ENCODE data around the gene PKDREJ. TPM values are rescaled to one million over a fixed set of nuclear protein-coding genes. Genes with fewer than 3 reads are reported as not detected.
A peak's percentile ranks its signal among the peaks of the same experiment; 100 is the strongest.

PKDREJ gene
- total RNA-seq, 2 experiments from 2014 or later, result not detected

- H3K27ac Mint-ChIP-seq, result no peak overlapping the region
- ATAC-seq, result no peak
- CTCF ChIA-PET, result interaction anchor here (0.6 kb wide), 1 partner anchor 130 kb away, joined by 3 read pairs; no protein-coding TSS in a partner anchor
- no peak overlapping the region for H3K4me3 Mint-ChIP-seq
- no peaks in the 10 kb centered on the region for H3K27me3 Mint-ChIP-seq
- no peaks in the 10 kb centered on the region for H3K9me3 Mint-ChIP-seq (ENCODE audit: low read depth)
- peaks cover 26% of the 10 kb centered on the region for H3K4me1 Mint-ChIP-seq
- peaks cover 25% of the 10 kb centered on the region for H3K36me3 Mint-ChIP-seq
- no peak for DNase-seq
These were observed 25.6 kb downstream of the PKDREJ start for GRCh38 chr22:46237453-46238124.

- ATAC-seq (no peak), DNase-seq (no peak)
- Mint-ChIP-seq H3K27me3 (no peaks in the 10 kb centered on the region), H3K9me3 (ENCODE audit: low read depth) (no peaks in the 10 kb centered on the region), H3K36me3 (peaks cover 24% of the 10 kb centered on the region), H3K4me1 (peaks cover 12% of the 10 kb centered on the region), H3K4me3 (no peak overlapping the region), H3K27ac (no peak overlapping the region)
- CTCF ChIA-PET, result no interaction called here
These were observed 28.2 kb downstream of the PKDREJ start for GRCh38 chr22:46234969-46235368.

- no peaks in the 10 kb centered on the region for H3K27me3 Mint-ChIP-seq
- H3K4me3 Mint-ChIP-seq, result no peak overlapping the region
- CTCF ChIA-PET, result no interaction called here
- H3K4me1 Mint-ChIP-seq, result no peaks in the 10 kb centered on the region
- peaks cover 15% of the 10 kb centered on the region for H3K36me3 Mint-ChIP-seq
- DNase-seq (no peak), ATAC-seq (no peak)
- no peak overlapping the region for H3K27ac Mint-ChIP-seq
- H3K9me3 Mint-ChIP-seq (ENCODE audit: low read depth), result no peaks in the 10 kb centered on the region
These were observed 29.9 kb downstream of the PKDREJ start for GRCh38 chr22:46233231-46233630.

GRCh38 chr22:46230262-46230901 lies 32.8 kb downstream of the PKDREJ start:
- Mint-ChIP-seq H3K4me1 (no peaks in the 10 kb centered on the region), H3K27ac (no peak overlapping the region), H3K9me3 (ENCODE audit: low read depth) (no peaks in the 10 kb centered on the region), H3K27me3 (no peaks in the 10 kb centered on the region), H3K36me3 (peaks cover 6% of the 10 kb centered on the region), H3K4me3 (no peak overlapping the region)
- DNase-seq, result no peak
- no peak for ATAC-seq
- CTCF ChIA-PET, result interaction anchor here (1.2 kb wide), 1 partner anchor 9 kb away, joined by 4 read pairs; no protein-coding TSS in a partner anchor

- ATAC-seq, result no peak
- no peak for DNase-seq
- H3K4me1 Mint-ChIP-seq, result no peaks in the 10 kb centered on the region
- H3K27ac Mint-ChIP-seq, result no peak overlapping the region
- no peaks in the 10 kb centered on the region for H3K27me3 Mint-ChIP-seq
- peaks cover 6% of the 10 kb centered on the region for H3K36me3 Mint-ChIP-seq
- H3K9me3 Mint-ChIP-seq (ENCODE audit: low read depth), result no peaks in the 10 kb centered on the region
- no peak overlapping the region for H3K4me3 Mint-ChIP-seq
- CTCF ChIA-PET, result interaction anchor here (1.2 kb wide), 1 partner anchor 9 kb away, joined by 4 read pairs; no protein-coding TSS in a partner anchor
These were observed 33.4 kb downstream of the PKDREJ start for GRCh38 chr22:46229701-46230100.

GRCh38 chr22:46226577-46226976 lies 36.6 kb downstream of the PKDREJ start:
- no peak overlapping the region for H3K4me3 Mint-ChIP-seq
- ATAC-seq (no peak), DNase-seq (no peak)
- no peaks in the 10 kb centered on the region for H3K4me1 Mint-ChIP-seq
- no peaks in the 10 kb centered on the region for H3K27me3 Mint-ChIP-seq
- CTCF ChIA-PET, result no interaction called here
- peaks cover 6% of the 10 kb centered on the region for H3K36me3 Mint-ChIP-seq
- no peak overlapping the region for H3K27ac Mint-ChIP-seq
- no peaks in the 10 kb centered on the region for H3K9me3 Mint-ChIP-seq (ENCODE audit: low read depth)

GRCh38 chr22:46225631-46226030 lies 37.5 kb downstream of the PKDREJ start:
- Mint-ChIP-seq H3K4me3 (no peak overlapping the region), H3K9me3 (ENCODE audit: low read depth) (no peaks in the 10 kb centered on the region), H3K27ac (no peak overlapping the region), H3K27me3 (no peaks in the 10 kb centered on the region), H3K4me1 (peaks cover 3% of the 10 kb centered on the region), H3K36me3 (peaks cover 11% of the 10 kb centered on the region)
- ATAC-seq (no peak), DNase-seq (no peak)
- CTCF ChIA-PET, result no interaction called here

GRCh38 chr22:46224898-46225290 lies 38.2 kb downstream of the PKDREJ start:
- Mint-ChIP-seq H3K36me3 (peaks cover 16% of the 10 kb centered on the region), H3K27me3 (no peaks in the 10 kb centered on the region), H3K4me1 (peaks cover 6% of the 10 kb centered on the region), H3K27ac (no peak overlapping the region), H3K9me3 (ENCODE audit: low read depth) (no peaks in the 10 kb centered on the region), H3K4me3 (no peak overlapping the region)
- CTCF ChIA-PET, result no interaction called here
- ATAC-seq (no peak), DNase-seq (no peak)

- H3K9me3 Mint-ChIP-seq (ENCODE audit: low read depth), result no peaks in the 10 kb centered on the region
- DNase-seq (no peak), ATAC-seq (no peak)
- H3K4me1 Mint-ChIP-seq, result peaks cover 12% of the 10 kb centered on the region
- no peak overlapping the region for H3K4me3 Mint-ChIP-seq
- H3K36me3 Mint-ChIP-seq, result peaks cover 22% of the 10 kb centered on the region
- CTCF ChIA-PET, result no interaction called here
- no peak overlapping the region for H3K27ac Mint-ChIP-seq
- no peaks in the 10 kb centered on the region for H3K27me3 Mint-ChIP-seq
These were observed 38.9 kb downstream of the PKDREJ start for GRCh38 chr22:46224044-46224897.

- Mint-ChIP-seq H3K4me1 (peaks cover 15% of the 10 kb centered on the region), H3K27ac (no peak overlapping the region), H3K36me3 (peaks cover 31% of the 10 kb centered on the region), H3K4me3 (no peak overlapping the region), H3K9me3 (ENCODE audit: low read depth) (no peaks in the 10 kb centered on the region), H3K27me3 (no peaks in the 10 kb centered on the region)
- CTCF ChIA-PET, result no interaction called here
- ATAC-seq (no peak), DNase-seq (no peak)
These were observed 42.2 kb downstream of the PKDREJ start for GRCh38 chr22:46220921-46221320.

- Mint-ChIP-seq H3K27me3 (no peaks in the 10 kb centered on the region), H3K4me1 (peaks cover 15% of the 10 kb centered on the region), H3K27ac (peak overlapping the region; percentile 56), H3K36me3 (peaks cover 35% of the 10 kb centered on the region), H3K9me3 (ENCODE audit: low read depth) (no peaks in the 10 kb centered on the region), H3K4me3 (no peak overlapping the region)
- no peak for DNase-seq
- CTCF ChIA-PET, result no interaction called here
- ATAC-seq, result peak; percentile 27
These were observed 43.5 kb downstream of the PKDREJ start for GRCh38 chr22:46219636-46220035.

- peaks cover 63% of the 10 kb centered on the region for H3K36me3 Mint-ChIP-seq
- ATAC-seq, result no peak
- CTCF ChIA-PET, result no interaction called here
- H3K27ac Mint-ChIP-seq, result no peak overlapping the region
- no peak for DNase-seq
- no peak overlapping the region for H3K4me3 Mint-ChIP-seq
- peaks cover 14% of the 10 kb centered on the region for H3K9me3 Mint-ChIP-seq (ENCODE audit: low read depth)
- H3K27me3 Mint-ChIP-seq, result no peaks in the 10 kb centered on the region
- peaks cover 14% of the 10 kb centered on the region for H3K4me1 Mint-ChIP-seq
These were observed 48.5 kb downstream of the PKDREJ start for GRCh38 chr22:46214616-46215015.

GRCh38 chr22:46214149-46214548 lies 49.0 kb downstream of the PKDREJ start:
- H3K4me1 Mint-ChIP-seq, result peaks cover 9% of the 10 kb centered on the region

More at GRCh38 chr22:46214149-46214548, 49.0 kb downstream of the PKDREJ start:
- CTCF ChIA-PET, result no interaction called here
- ATAC-seq (no peak), DNase-seq (no peak)
- no peak overlapping the region for H3K27ac Mint-ChIP-seq
- peaks cover 19% of the 10 kb centered on the region for H3K9me3 Mint-ChIP-seq (ENCODE audit: low read depth)
- H3K27me3 Mint-ChIP-seq, result no peaks in the 10 kb centered on the region
- peaks cover 63% of the 10 kb centered on the region for H3K36me3 Mint-ChIP-seq
- H3K4me3 Mint-ChIP-seq, result no peak overlapping the region
